GM21515 (cell line): Measurements from ENCODE around the gene CCN5.
"Not testable (repeated sequence)": the region's sequence is repeated elsewhere in the genome, so short reads cannot be mapped to it uniquely, and the experiment has no call there.

Source experiments
- ATAC-seq: cut with Tn5 transposase; IDR thresholded peaks from one replicate; pipeline ENCODE4 v1.9.1; 2021; ENCODE audit not compliant: unreplicated experiment

The CCN5 gene

DNA sequence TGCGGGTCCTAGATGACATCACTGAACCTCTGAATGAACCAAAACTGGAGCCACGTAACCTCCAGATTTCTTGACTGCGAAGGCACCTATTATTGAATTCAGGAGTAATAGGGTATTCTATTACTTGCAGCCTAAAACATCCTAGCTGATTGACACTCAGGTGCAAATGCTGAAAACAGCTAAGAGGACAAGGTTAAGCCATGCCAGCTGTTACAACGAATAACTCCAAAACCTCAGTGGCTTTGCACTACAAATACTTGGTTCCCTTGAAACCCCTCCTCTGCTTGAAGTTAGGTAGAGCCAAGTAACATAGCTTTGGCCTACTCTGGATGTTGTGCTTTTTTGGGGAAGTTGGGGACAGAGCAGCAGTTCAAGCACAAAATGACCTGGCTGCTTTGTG lies 21.0 kb upstream of the CCN5 start:
- ATAC-seq = no peak

- no peak for ATAC-seq
Observed at GRCh38 chr20:44695295-44695673, 19.9 kb upstream of the CCN5 start.

- no peak for ATAC-seq
Observed at GRCh38 chr20:44695674-44696300, 19.4 kb upstream of the CCN5 start.

GRCh38 chr20:44696315-44696714 lies 18.9 kb upstream of the CCN5 start:
- ATAC-seq = no peak

- ATAC-seq = not testable (repeated sequence)
Observed at GRCh38 chr20:44697041-44697440, 18.1 kb upstream of the CCN5 start.

DNA sequence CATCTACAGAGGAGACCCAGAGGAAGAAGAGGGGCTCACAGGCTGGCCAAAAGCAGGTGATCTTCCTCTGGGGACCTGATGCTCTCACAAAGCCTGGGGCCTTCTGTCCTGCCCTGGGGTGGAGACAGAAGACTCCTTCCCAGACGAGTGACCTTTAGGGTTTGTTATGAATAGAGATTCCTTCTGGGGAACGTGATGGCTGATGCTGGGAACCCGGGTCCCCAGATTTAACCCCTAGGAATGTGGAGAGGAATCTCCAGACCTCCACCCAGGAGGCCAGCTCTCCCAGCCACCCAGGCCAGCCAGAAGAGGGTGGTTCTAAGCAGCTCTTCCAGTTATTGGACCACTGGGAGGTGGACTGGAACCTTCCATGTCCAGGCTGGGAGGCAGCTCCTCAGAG lies 16.8 kb upstream of the CCN5 start:
- ATAC-seq = no peak

DNA sequence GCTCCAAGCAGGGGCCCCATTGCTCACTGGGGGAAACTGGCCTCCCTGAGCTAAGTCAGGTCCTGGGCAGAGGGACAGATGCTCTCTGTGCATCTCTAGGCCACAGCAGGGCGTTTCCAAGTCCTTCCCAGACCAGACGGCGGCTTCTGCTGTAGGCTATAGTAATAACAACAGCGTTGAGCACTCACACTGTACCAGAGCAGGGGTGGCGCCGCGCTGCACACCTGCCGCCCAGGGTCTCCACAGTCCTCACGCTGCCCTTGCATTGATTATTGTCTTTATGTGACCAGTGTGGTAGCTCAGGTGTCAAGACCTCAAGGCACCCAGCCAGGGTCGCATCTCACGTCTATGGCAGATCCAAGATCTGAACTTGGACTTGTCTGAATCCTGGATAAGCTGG lies 14.9 kb upstream of the CCN5 start:
- no peak for ATAC-seq

- no peak for ATAC-seq
Observed at GRCh38 chr20:44701118-44701857, 13.9 kb upstream of the CCN5 start.

GRCh38 chr20:44701858-44702256 lies 13.3 kb upstream of the CCN5 start:
- ATAC-seq = no peak

GRCh38 chr20:44702776-44703175 lies 12.4 kb upstream of the CCN5 start:
- ATAC-seq = no peak

- ATAC-seq = no peak
Observed at GRCh38 chr20:44703183-44703925, 11.8 kb upstream of the CCN5 start.

DNA sequence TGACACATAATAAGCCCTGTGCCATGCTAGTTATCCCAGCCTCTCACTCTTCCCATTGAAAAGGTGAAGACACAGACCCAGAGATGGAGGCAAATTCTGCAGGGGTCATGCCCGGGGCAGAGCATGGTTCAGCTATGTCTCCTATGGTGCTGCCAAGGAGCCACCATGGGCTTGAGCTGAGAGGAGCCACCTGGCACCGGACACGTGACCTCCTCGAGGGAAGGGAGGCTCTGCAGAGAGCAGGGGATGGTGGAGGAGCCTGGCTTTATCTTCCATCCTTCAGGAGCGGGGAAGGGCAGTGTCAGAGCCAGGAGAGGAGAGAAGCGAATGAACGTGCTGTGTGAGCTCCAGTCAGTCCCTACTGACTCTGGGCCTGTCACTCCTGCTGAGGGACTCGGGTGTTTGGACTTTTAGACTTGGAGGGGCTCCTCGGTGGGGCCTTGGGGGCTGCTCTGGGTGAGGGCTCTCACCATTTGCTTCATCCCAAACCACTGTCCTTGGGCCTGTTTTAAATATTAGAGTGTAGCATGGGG lies 11.1 kb upstream of the CCN5 start:
- ATAC-seq = no peak

DNA sequence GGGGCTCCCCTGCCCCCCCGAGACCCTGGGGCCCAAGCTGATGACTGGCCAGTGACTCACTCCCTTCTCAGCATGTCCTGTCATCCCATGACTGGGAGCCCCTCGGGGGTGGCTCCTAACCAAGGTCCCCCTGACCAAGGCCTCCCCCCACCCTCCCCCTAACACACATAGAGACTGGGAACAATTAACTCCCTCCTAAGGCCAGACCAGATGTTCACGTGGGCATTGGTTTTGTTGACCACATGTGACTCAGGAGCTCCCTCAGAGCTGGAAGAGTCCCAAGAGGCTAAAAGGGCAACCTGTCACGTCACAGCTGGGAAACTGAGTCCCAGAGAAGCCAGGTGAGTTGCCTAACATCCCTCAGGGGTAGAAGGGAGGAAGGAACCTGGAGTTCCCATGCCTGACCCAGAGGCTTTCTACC lies 10.6 kb upstream of the CCN5 start:
- no peak for ATAC-seq

DNA sequence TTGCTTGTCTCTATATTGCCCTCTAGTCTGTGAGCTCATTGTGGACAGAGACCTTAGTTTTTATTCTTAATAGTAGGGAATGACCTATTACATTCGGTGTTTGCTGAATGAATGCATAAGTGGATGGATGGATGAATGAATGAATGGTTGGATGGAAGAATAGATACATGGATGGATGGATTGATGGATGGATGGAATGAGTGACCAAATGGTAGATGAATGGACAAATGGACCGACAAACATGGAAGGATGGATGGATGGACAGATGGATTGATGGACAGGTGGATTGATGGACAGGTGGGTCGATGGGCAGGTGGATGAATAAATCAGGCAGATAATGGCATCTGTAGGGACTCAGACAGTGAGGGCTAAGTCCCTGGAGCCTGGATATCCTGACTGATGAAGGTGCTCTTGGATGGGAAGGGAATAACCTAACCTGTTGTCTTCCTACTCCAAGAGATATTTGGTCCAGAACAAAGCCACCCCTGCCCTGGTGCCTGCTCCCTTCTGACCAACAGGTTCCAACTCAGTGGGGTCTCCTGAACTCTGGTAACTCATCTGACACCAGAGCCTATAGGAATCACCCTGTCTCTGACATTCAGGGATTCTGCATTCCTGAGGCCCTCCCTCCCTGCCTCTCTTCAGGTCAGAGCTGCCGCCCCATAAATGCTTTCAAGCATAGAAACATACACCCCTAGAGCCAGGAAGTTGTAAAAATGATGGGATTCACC lies 9.6 kb upstream of the CCN5 start:
- ATAC-seq = no peak

DNA sequence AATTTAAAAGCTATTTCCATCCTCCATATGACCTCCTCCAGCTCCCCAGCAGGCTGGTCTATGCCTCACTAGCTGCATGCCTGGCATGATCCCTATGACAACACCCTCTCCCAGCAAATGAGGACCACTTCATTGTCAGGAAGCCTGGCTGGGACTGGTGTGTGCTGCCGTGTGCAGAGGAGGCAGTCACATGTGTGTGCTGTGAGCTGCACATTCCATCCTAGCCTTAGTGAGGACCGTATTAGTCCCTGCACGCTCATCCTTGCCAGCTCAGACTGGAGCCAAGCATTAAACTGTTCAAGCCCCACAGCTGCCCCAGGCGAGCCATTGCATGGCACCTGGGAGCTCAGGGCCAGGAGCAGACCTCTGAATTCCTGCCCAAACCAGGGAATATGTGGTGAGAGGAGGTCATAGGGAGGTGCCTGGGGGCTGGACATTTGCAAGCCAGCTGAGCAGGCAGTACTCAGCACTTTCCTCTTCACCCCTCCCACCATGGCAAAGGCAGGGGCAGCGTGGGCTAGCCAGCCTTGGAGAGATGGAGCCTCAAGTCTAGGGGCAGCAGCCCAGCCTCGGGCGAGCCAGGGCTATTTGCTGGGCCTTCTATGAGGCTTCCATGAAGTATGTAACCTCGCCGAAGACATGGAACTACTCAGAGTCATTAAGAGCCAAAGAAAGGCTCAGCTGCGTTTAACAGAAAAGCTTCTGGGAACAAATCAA lies 8.7 kb upstream of the CCN5 start:
- ATAC-seq = no peak

GRCh38 chr20:44707018-44707579 lies 8.1 kb upstream of the CCN5 start:
- ATAC-seq = no peak

- no peak for ATAC-seq
Observed at GRCh38 chr20:44709380-44709779, 5.8 kb upstream of the CCN5 start.

DNA sequence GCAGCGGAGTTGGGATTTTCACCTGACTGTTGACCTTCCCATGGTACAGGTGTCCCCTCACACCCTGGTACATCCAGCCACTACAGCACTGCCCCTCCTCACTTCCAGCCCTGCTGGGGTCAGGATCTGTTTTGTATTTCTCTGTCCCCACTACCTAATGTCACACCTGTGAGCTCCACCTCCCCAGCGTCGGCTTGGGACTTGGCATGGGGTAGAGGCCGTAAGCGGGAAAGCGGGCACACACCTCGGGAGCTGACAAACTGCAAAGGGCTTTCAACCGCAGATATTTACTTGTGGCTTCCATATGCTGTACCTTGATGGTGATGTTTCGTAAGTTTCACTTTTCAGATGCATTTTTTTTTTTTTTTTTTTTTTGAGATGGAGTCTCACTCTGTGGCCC lies 5.4 kb upstream of the CCN5 start:
- no peak for ATAC-seq

GRCh38 chr20:44711237-44711636 lies 3.9 kb upstream of the CCN5 start:
- ATAC-seq = no peak

GRCh38 chr20:44714102-44714700 lies 968 bp upstream of the CCN5 start:
- ATAC-seq = no peak
